Naive B cell (primary cell): ENCODE data around the gene ERMARD. TPM values are rescaled to one million over a fixed set of nuclear protein-coding genes. Genes with fewer than 3 reads are reported as not detected.

Experiments used
- ATAC-seq, 2 donors: fragments of 150-1000 bp; cut with Tn5 transposase; 2 replicates each; pipeline ENCODE4 v1.10.0; 2021; ENCODE audit warnings: low read depth in 2 of 2, mild to moderate bottlenecking in 2 of 2, moderate library complexity in 2 of 2
- DNase-seq: peaks from one replicate; pipeline ENCODE4 v3.0.0; 2022
- H3K27ac Mint-ChIP-seq, 6 donors: one replicate each; pipeline ENCODE4 v1.8.0; 2020 to 2022; ENCODE audit warnings: mild to moderate bottlenecking in 6 of 6, mixed read lengths in 6 of 6, moderate library complexity in 5 of 6, inconsistent platforms in 2 of 6
- H3K27me3 Mint-ChIP-seq, 3 donors: one replicate each; pipeline ENCODE4 v1.8.0; 2021 to 2022; ENCODE audit warnings: mixed read lengths in 3 of 3, mild to moderate bottlenecking in 1 of 3
- H3K36me3 Mint-ChIP-seq, 2 donors: one replicate each; pipeline ENCODE4 v1.8.0; 2020 to 2022; ENCODE audit warnings: mixed read lengths in 2 of 2, inconsistent platforms in 1 of 2, mild to moderate bottlenecking in 1 of 2
- H3K4me1 Mint-ChIP-seq, 3 donors: one replicate each; pipeline ENCODE4 v1.8.0; 2020 to 2022; ENCODE audit warnings: mixed read lengths in 3 of 3, inconsistent platforms in 1 of 3, mild to moderate bottlenecking in 1 of 3, moderate library complexity in 1 of 3
- H3K4me3 Mint-ChIP-seq, 8 donors: one replicate each; pipeline ENCODE4 v1.8.0; 2020 to 2022; ENCODE audit warnings: mild to moderate bottlenecking in 8 of 8, mixed read lengths in 8 of 8, moderate library complexity in 8 of 8, inconsistent platforms in 2 of 8
- H3K9me3 Mint-ChIP-seq, 7 donors: one replicate each; pipeline ENCODE4 v1.8.0; 2020 to 2022; ENCODE audit warnings: mixed read lengths in 7 of 7, mild to moderate bottlenecking in 5 of 7, inconsistent platforms in 2 of 7, moderate library complexity in 1 of 7
- polyA plus RNA-seq, 6 donors: library from polyadenylated mRNA; unstranded; fragments of 300-500 nt; fragmentation: Illumina TruSeq; gene quantifications; one replicate each; pipeline ENCODE4 v1.2.3, GENCODE V29; 2021; ENCODE audit warnings: low read depth in 6 of 6

ERMARD gene
- polyA plus RNA-seq, 6 donors from 2014 or later, result 8.2 to 19.4 (median 12.9) TPM

- H3K4me1 Mint-ChIP-seq, result no peaks in the 10 kb centered on the region
- DNase-seq (no peak), ATAC-seq (no peak)
- peaks cover 0 to 9% of the 10 kb centered on the region in 2 donors for H3K36me3 Mint-ChIP-seq
- no peak overlapping the region for H3K4me3 Mint-ChIP-seq
- no peaks in the 10 kb centered on the region for H3K9me3 Mint-ChIP-seq
- H3K27ac Mint-ChIP-seq, result no peak overlapping the region
- H3K27me3 Mint-ChIP-seq, result no peaks in the 10 kb centered on the region
Measured at GRCh38 chr6:169779896-169780295, 28.5 kb downstream of the ERMARD start.

- H3K27ac Mint-ChIP-seq, result peak overlapping the region in 3 of 6 donors; percentile 14 to 47 (median 42)
- no peaks in the 10 kb centered on the region for H3K9me3 Mint-ChIP-seq
- ATAC-seq, result no peak
- no peaks in the 10 kb centered on the region for H3K27me3 Mint-ChIP-seq
- no peaks in the 10 kb centered on the region for H3K4me1 Mint-ChIP-seq
- H3K36me3 Mint-ChIP-seq, result peaks cover 0 to 9% of the 10 kb centered on the region in 2 donors
- H3K4me3 Mint-ChIP-seq, result no peak overlapping the region
- no peak for DNase-seq
Measured at GRCh38 chr6:169780571-169781091, 29.2 kb downstream of the ERMARD start.

DNA sequence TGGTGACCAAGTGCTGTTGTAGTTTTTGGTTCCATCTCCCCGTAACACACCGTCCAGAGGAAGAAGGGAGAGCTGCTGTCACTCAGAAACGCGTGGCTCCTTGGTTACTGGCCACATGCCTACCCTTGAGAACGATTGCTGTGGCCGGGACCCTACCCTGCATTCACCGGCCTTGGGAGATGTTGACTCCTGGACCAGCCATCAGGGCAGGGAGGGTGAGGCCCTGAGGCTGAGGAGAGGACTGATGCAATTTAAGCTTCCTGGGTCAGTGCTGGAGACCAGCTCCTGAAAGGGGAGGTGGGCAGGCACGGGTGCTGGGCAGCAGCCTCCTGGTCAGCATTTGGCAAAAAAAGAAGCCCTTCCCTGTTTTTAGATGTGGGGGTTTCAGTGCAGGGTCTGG, 31.5 kb downstream of the ERMARD start:
- Mint-ChIP-seq H3K4me1 (no peaks in the 10 kb centered on the region), H3K27me3 (no peaks in the 10 kb centered on the region), H3K9me3 (no peaks in the 10 kb centered on the region), H3K36me3 (no peaks in the 10 kb centered on the region), H3K4me3 (no peak overlapping the region), H3K27ac (no peak overlapping the region)
- no peak for ATAC-seq
- no peak for DNase-seq

- no peaks in the 10 kb centered on the region for H3K4me1 Mint-ChIP-seq
- ATAC-seq (no peak), DNase-seq (no peak)
- no peaks in the 10 kb centered on the region for H3K36me3 Mint-ChIP-seq
- H3K27ac Mint-ChIP-seq, result peak overlapping the region in 1 of 6 donors; percentile 61
- no peaks in the 10 kb centered on the region for H3K27me3 Mint-ChIP-seq
- H3K9me3 Mint-ChIP-seq, result no peaks in the 10 kb centered on the region
- no peak overlapping the region for H3K4me3 Mint-ChIP-seq
Measured at GRCh38 chr6:169783401-169783800, 32.0 kb downstream of the ERMARD start.

DNA sequence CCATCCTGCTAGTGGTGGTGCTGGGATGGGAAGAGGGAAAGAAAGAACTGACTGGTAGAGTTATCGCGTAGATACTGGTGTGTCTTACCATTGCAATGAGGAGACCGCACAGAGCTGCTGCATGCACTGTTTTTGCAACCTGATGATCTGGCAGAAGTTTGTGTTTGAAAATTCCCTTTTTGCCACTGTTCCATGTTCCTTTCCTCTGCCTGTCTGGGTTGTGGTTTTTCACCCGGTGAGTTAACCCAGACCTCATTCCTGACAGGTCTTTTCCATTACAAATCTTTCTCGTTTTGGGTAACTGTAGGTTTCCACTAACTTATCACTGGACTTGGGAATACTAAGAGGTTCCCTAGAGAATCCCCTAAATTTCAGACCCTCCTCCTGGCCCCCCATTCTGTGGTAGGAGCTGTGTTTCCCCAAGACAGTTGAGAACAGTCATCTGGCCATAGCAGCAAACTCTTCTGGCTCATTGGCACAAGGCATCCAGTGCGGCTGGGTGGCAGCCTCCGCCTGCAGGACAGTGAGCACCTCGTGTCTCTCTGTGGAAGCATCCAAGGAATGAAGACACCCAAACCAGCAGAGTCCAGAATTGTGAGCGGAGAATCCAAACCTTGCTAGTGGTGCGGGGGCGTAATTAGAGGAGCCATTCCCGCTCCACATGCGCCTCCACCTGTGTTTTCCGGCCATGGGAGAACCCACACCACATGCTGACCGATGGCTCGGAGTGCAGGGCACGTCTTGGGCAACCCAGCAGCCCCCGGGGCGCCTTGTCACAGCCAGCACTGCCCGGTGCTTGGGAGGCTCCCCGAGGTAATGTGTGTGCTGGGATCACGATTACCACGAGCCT, 32.8 kb downstream of the ERMARD start:
- H3K27me3 Mint-ChIP-seq, result peaks cover 0 to 5% (median 0%) of the 10 kb centered on the region in 3 donors
- no peaks in the 10 kb centered on the region for H3K36me3 Mint-ChIP-seq
- peak overlapping the region in 2 of 6 donors; percentile 42 to 64 for H3K27ac Mint-ChIP-seq
- DNase-seq (no peak), ATAC-seq (no peak)
- H3K9me3 Mint-ChIP-seq, result no peaks in the 10 kb centered on the region
- no peak overlapping the region for H3K4me3 Mint-ChIP-seq
- no peaks in the 10 kb centered on the region for H3K4me1 Mint-ChIP-seq

DNA sequence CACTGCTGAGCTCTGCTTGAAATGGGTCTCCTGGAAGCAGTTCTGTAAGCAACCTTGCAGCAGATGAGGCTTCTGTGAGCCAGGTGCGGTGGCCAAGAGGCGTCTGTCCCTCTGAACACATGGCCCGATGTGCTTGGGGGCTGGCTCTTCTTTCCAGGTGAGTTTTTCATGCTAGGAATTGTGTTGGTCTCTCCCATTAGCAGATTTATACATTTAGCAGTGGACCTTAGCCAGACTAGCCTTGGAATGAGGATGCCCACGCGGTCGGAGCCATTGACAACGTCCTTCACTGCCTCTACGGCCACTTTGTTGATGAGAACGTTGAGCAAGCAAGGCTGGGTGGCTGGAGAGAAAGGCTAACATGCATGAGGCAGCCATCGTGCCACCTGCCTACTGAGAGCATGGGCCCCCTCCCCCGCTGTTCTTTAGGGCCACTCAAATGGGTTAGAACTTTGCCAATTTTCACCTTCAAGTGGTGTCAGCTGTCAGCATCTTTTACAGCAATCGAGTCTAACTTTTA, 33.5 kb downstream of the ERMARD start:
- Mint-ChIP-seq H3K9me3 (no peaks in the 10 kb centered on the region), H3K4me1 (peaks cover 0 to 3% (median 2%) of the 10 kb centered on the region in 3 donors), H3K36me3 (no peaks in the 10 kb centered on the region), H3K4me3 (no peak overlapping the region), H3K27me3 (peaks cover 0 to 9% (median 0%) of the 10 kb centered on the region in 3 donors), H3K27ac (peak overlapping the region in 1 of 6 donors; percentile 64)
- no peak for ATAC-seq
- no peak for DNase-seq

- H3K27me3 Mint-ChIP-seq, result peaks cover 0 to 16% (median 4%) of the 10 kb centered on the region in 3 donors
Measured at GRCh38 chr6:169785566-169785965, 34.1 kb downstream of the ERMARD start.

GRCh38 chr6:169786349-169786748, 34.9 kb downstream of the ERMARD start:
- DNase-seq, result no peak
- peaks cover 5 to 14% (median 8%) of the 10 kb centered on the region in 3 donors for H3K4me1 Mint-ChIP-seq
- H3K36me3 Mint-ChIP-seq, result no peaks in the 10 kb centered on the region
- no peak overlapping the region for H3K4me3 Mint-ChIP-seq
- peak overlapping the region in 2 of 6 donors; percentile 16 to 53 for H3K27ac Mint-ChIP-seq
- ATAC-seq, result no peak
- H3K27me3 Mint-ChIP-seq, result peaks cover 5 to 22% (median 12%) of the 10 kb centered on the region in 3 donors
- H3K9me3 Mint-ChIP-seq, result no peaks in the 10 kb centered on the region

More at GRCh38 chr6:169785566-169785965, 34.1 kb downstream of the ERMARD start:
- no peak for ATAC-seq
- Mint-ChIP-seq H3K4me3 (no peak overlapping the region), H3K4me1 (peaks cover 5 to 9% (median 8%) of the 10 kb centered on the region in 3 donors), H3K27ac (no peak overlapping the region), H3K36me3 (no peaks in the 10 kb centered on the region), H3K9me3 (no peaks in the 10 kb centered on the region)
- DNase-seq, result no peak

DNA sequence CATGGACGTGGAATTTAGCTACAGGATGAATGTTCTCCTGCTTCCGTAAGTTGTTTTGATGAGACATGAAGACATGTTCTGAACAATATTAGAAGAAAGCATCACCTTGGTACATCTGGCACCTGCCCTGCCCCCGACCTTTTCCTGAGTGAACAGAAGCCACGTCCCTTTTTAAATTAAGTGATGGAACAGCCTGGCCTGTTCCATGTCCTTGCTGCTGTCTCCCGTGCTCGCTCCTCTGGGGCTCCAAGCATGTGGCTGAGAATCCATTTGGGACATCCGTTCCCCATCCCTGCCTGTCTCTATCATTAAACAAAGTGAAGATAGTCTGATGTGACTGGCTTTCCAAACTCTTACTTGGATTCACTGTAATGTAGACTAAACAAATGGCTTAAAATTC, 36.4 kb downstream of the ERMARD start:
- Mint-ChIP-seq H3K27ac (peak overlapping the region in 1 of 6 donors; percentile 64), H3K36me3 (no peaks in the 10 kb centered on the region), H3K4me1 (peaks cover 5 to 15% (median 8%) of the 10 kb centered on the region in 3 donors), H3K4me3 (no peak overlapping the region), H3K27me3 (peaks cover 18 to 36% (median 19%) of the 10 kb centered on the region in 3 donors), H3K9me3 (no peaks in the 10 kb centered on the region)
- DNase-seq (no peak), ATAC-seq (no peak)

- no peak for DNase-seq
- H3K4me3 Mint-ChIP-seq, result peak overlapping the region in 7 of 8 donors; percentile 37 to 83 (median 61)
Measured at GRCh38 chr6:169788809-169789145, 37.4 kb downstream of the ERMARD start.

GRCh38 chr6:169789146-169789943, 37.9 kb downstream of the ERMARD start:
- H3K36me3 Mint-ChIP-seq, result no peaks in the 10 kb centered on the region
- DNase-seq, result no peak
- ATAC-seq, result no peak
- H3K9me3 Mint-ChIP-seq, result no peaks in the 10 kb centered on the region
- peaks cover 32 to 52% (median 35%) of the 10 kb centered on the region in 3 donors for H3K27me3 Mint-ChIP-seq
- H3K4me1 Mint-ChIP-seq, result peaks cover 5 to 15% (median 8%) of the 10 kb centered on the region in 3 donors
- H3K27ac Mint-ChIP-seq, result no peak overlapping the region
- peak overlapping the region; percentile 81 to 93 (median 90) for H3K4me3 Mint-ChIP-seq

More at GRCh38 chr6:169788809-169789145, 37.4 kb downstream of the ERMARD start:
- Mint-ChIP-seq H3K4me1 (peaks cover 5 to 15% (median 8%) of the 10 kb centered on the region in 3 donors), H3K36me3 (no peaks in the 10 kb centered on the region), H3K27ac (no peak overlapping the region), H3K9me3 (no peaks in the 10 kb centered on the region), H3K27me3 (peaks cover 27 to 46% (median 29%) of the 10 kb centered on the region in 3 donors)
- ATAC-seq, result no peak

- H3K27ac Mint-ChIP-seq, result peak overlapping the region in 2 of 6 donors; percentile 42 to 44
- DNase-seq (peak; percentile 66), ATAC-seq (peak; percentile 92 to 95)
- H3K27me3 Mint-ChIP-seq, result peaks cover 33 to 61% (median 43%) of the 10 kb centered on the region in 3 donors
- H3K36me3 Mint-ChIP-seq, result no peaks in the 10 kb centered on the region
- peaks cover 5 to 15% (median 8%) of the 10 kb centered on the region in 3 donors for H3K4me1 Mint-ChIP-seq
- no peaks in the 10 kb centered on the region for H3K9me3 Mint-ChIP-seq
- H3K4me3 Mint-ChIP-seq, result peak overlapping the region; percentile 81 to 93 (median 90)
Measured at GRCh38 chr6:169789944-169790927, 38.8 kb downstream of the ERMARD start.
